Measurements from ENCODE around the gene KLK6.
"Not testable (repeated sequence)": the region's sequence is repeated elsewhere in the genome, so short reads cannot be mapped to it uniquely, and the experiment has no call there.

KLK6 gene

GRCh38 chr19:50984416-50984815 is 15.0 kb upstream of the KLK6 start:
- not testable (repeated sequence) for DNase-seq

GRCh38 chr19:50983625-50984292 is 14.4 kb upstream of the KLK6 start, which contains the start of gene KLK7:
Gene KLK7 (minus strand): TSS chr19:50983917. CDS start chr19:50982399, 1,518 bp downstream.
- no peak for DNase-seq

GRCh38 chr19:50982186-50982585 is 12.8 kb upstream of the KLK6 start:
- DNase-seq: no peak

- no peak for DNase-seq
Measured at GRCh38 chr19:50981587-50982146, 12.3 kb upstream of the KLK6 start.

- DNase-seq: no peak
Measured at GRCh38 chr19:50980208-50980607, 10.8 kb upstream of the KLK6 start.

- DNase-seq: no peak
Measured at GRCh38 chr19:50979758-50980157, 10.4 kb upstream of the KLK6 start.

DNA sequence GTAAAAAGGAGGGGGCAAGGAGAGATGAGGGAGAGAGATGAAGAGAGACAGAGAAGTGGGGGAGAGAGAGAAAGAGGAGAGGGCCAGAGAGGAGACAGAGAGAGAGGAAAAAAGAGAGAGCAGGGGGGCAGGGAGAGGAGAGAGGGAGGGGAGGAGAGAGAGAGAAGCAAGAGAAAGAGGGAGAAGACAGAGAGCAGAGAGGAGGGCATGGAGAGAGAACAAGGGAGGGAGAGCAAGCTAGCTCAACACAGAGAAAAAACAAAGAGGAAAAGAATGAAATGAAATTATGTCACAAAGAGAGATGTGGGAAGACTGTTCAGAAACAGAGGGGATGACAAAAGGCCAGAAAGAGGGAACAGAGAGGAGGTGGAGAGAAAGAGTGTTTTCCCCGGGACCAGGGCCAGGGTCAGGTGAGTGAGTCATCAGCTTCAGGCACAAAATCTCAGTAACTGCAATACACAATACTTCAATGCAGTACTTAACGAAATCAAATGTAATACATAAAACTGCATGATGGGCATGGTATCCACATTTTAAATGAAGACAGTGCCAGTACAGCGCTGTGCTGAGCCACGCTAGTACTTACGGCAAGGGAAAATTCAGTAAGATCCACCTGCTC is 9.5 kb upstream of the KLK6 start:
- DNase-seq: no peak

GRCh38 chr19:50977626-50978025 is 8.2 kb upstream of the KLK6 start:
- no peak for DNase-seq

DNA sequence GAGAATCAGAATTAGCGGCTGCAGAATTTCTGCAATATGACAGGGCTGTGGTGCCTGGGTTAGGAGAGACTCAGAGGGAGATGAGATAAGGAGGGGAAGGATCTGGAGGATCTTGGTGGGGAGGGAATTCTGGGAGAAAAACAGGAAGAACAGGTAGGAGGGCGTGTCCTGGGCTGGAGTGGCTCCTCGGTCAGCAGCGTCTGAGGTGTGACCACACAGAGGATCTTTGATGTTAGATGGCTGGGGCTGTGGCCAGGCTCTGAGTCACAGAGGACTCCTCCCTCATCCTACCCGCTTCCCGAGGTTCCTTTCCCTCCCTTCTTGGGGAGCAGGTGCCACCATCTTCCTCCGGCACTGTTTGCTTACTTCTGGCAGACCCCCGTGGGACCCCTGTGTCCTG is 6.4 kb upstream of the KLK6 start:
- DNase-seq: no peak

GRCh38 chr19:50974702-50975556 is 5.5 kb upstream of the KLK6 start:
- no peak for DNase-seq

DNA sequence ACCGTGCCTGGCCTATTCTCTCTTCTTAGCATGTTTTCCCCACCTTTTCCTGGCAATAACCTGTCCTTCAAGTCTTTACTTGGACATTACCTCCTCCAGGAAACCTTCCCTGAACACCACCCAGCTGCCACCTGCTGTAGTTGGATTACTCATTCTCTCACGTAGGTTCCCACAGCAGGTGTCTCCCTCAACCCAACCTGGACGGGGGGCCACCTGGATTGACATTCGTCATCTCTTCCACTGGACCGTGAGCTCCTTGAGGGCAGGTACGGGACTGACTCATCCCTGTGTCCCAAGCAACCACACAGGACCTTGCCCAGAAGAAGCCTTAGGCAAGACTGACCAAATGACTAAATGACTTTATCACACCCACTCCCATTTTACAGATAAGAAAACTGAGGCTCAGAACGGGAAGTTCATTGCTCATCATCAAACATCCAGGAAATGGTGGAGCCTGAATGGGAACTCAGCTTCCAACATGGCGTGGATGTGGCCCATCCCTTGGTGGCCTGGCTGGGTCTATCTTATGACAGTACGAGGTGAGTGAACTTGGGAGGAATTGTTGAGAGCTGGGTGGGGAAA is 3.5 kb upstream of the KLK6 start:
- DNase-seq: no peak

DNA sequence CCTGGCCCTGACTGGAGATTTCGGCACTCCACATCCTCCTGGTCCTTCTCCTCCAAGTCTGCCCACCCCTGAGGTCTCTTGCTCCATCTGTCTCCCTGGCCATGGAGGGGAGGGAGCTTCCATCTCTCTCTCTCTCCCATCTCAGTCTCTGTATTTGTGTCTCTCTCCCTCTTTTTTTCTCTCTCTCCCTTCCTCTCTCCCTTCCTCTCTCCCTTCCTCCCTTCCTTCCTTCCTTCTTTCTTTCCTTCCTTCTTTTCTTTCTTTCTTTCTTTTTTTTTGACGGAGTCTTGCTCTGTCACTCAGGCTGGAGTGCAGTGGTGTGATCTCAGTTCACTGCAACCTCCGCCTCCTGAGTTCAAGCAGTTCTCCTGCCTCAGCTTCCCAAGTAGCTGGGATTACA is 419 bp upstream of the KLK6 start:
- not testable (repeated sequence) for DNase-seq

GRCh38 chr19:50968716-50969412 is 527 bp downstream of the KLK6 start:
- no peak for DNase-seq

DNA sequence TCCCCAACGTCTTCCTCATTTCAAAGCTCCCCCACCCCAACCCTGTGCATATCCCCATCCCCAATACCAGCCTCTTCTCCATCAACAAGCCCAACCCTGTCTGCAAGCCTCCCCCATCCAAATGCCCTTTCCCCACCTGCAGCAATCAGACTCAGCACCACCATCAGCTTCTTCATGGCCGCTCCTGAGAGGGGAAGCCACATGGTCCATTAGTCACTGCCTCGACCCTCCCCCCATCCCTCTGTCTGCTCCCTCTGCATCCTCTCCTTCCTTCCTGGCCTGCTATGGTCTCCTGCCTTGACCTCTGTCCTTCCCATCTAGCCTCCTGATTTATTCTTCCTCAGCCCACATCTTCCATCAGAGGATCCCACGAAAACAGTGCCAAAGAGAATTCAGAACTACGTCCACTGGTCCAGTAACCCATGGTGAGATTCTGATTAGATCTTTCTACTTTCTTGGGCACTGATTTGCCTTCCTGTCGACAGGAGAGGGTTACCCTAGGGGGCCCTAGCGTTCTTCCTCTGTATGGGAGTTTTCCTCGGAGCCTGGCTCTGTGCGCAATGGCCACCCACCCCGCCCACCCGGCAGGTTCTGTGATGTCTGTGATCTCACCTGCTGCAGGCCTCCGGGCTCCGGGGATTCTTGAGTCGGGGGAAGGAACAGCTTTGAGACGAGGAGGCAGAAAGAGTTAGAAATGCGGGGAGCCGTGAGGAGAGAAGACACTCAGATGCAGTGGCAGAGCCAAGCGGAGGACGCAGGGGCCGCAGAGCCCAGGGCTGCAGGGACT is 1.3 kb downstream of the KLK6 start:
- DNase-seq: no peak

- no peak for DNase-seq
Measured at GRCh38 chr19:50964266-50964665, 5.1 kb downstream of the KLK6 start.

DNA sequence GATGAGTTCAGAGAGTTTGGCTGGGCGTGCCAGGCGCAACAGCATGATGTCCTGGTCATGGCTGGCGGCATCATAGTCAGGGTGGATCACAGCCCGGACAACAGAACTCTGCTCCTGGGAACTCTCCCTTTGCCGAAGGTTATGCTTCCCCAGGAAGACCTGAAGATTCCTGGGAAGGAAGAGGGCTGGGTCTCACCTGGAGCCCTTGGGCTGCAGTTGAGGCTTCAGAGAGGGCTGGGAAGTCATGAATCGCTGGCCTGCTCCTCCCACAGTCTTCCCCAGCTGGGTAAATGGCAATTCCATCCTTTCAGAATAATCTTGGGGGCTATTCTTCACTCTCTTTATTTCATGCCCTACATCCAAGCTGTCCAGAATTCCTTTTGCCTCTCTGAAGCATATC is 6.0 kb downstream of the KLK6 start:
- DNase-seq: no peak

GRCh38 chr19:50962245-50962644 is 7.1 kb downstream of the KLK6 start:
- no peak for DNase-seq

GRCh38 chr19:50959731-50960500 is 9.5 kb downstream of the KLK6 start:
- DNase-seq: no peak

- no peak for DNase-seq
Measured at GRCh38 chr19:50957587-50957986, 11.8 kb downstream of the KLK6 start.

DNA sequence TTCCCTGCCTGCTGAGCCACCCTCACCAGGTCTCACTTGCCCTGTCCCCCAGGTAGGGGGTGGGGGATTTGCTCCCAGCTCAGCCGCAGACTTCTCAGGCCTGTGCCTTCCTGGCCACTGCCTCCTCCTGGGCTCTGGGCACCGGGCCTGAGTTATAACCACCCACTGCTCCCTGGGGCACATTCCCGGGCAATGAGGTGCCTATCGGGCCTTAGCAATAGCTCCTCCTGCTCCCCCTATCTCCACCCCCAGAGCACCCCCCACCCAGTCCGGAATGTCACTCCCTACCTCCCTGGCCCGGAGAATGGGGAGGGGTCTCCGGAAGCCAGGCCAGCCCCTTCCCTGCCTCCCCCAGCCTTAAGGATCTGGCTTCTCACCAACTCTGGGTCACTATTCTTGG is 16.5 kb downstream of the KLK6 start, which contains the start of gene KLK5:
TSS of gene KLK5 (minus strand) at position 129 of the 400 bp plus-strand sequence. CDS start 381 bp downstream, outside the sequence.
- no peak for DNase-seq

DNA sequence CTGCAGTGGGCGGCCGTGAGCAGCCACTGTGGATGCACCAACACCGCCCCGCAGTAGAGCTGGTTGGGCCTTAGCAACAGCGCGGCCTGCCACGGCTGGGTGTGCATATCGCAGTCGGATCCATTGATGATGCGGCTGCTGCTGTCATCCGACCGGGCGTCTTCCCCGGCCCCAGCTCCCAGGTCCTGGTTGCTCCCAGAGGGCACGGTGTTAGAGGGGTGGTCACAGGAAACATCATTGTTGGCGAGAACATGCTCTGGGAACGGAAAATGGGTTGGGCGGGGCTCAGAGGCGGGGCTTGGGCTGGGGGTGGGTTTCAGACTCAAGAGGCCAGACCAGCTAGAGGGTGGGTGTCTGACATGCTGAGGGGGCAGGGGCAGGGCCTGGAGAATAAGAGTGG is 19.5 kb downstream of the KLK6 start:
- no peak for DNase-seq
